GM06990 (cell line): ENCODE data around the gene EML1.

Experiments used
- DNase-seq: peaks from one replicate; pipeline ENCODE4 v3.0.0-alpha.2; 2011; ENCODE audit not compliant: insufficient read length; ENCODE audit errors: extremely low read depth
- H3K27me3 ChIP-seq: replicated peaks from 2 replicates; pipeline ENCODE4 v1.6.0; 2011; ENCODE audit warnings: low read length; ENCODE audit not compliant: control insufficient read depth, insufficient read depth
- H3K36me3 ChIP-seq: 2 replicates; pipeline ENCODE4 v1.5.1; 2011; ENCODE audit warnings: low read length; ENCODE audit not compliant: control insufficient read depth, insufficient read depth
- H3K4me3 ChIP-seq: replicated peaks from 2 replicates; pipeline ENCODE4 v1.5.1; 2011; ENCODE audit warnings: low read depth, mild to moderate bottlenecking, control low read depth, low read length
- CTCF ChIP-seq: IDR thresholded peaks from 2 replicates; pipeline ENCODE4 v1.5.1; 2011; ENCODE audit warnings: low read length, control low read depth, mild to moderate bottlenecking, inconsistent platforms; ENCODE audit not compliant: insufficient read depth, poor library complexity, severe bottlenecking

The EML1 gene

GRCh38 chr14:99792210-99792535, 1.0 kb upstream of the EML1 start:
- H3K4me3 ChIP-seq: no peak overlapping the region
- DNase-seq: no peak
- no peaks in the 10 kb centered on the region for H3K36me3 ChIP-seq
- no peak for TF ChIP-seq CTCF
- no peaks in the 10 kb centered on the region for H3K27me3 ChIP-seq

GRCh38 chr14:99792551-99793212, 531 bp upstream of the EML1 start:
- DNase-seq: peak; percentile 15
- H3K36me3 ChIP-seq: no peaks in the 10 kb centered on the region
- TF ChIP-seq CTCF: no peak
- no peak overlapping the region for H3K4me3 ChIP-seq
- H3K27me3 ChIP-seq: peaks cover 2% of the 10 kb centered on the region

GRCh38 chr14:99794151-99794780, 1.1 kb downstream of the EML1 start:
- peaks cover 4% of the 10 kb centered on the region for H3K27me3 ChIP-seq
- H3K4me3 ChIP-seq: no peak overlapping the region
- DNase-seq: no peak
- no peak for TF ChIP-seq CTCF
- no peaks in the 10 kb centered on the region for H3K36me3 ChIP-seq

- Histone ChIP-seq H3K4me3 (no peak overlapping the region), H3K36me3 (no peaks in the 10 kb centered on the region), H3K27me3 (peaks cover 4% of the 10 kb centered on the region)
- no peak for TF ChIP-seq CTCF
- DNase-seq: no peak
Observed at GRCh38 chr14:99795046-99795445, 1.8 kb downstream of the EML1 start.

- no peak overlapping the region for H3K4me3 ChIP-seq
- no peak for TF ChIP-seq CTCF
- no peaks in the 10 kb centered on the region for H3K36me3 ChIP-seq
- no peak for DNase-seq
- H3K27me3 ChIP-seq: peaks cover 4% of the 10 kb centered on the region
Observed at GRCh38 chr14:99797231-99797630, 4.0 kb downstream of the EML1 start.
